HL-60 (cell line): ENCODE results near the gene PEX11A.

Experiments used
- DNase-seq, 2 experiments: peaks; one replicate each; pipeline ENCODE4 v3.0.0-alpha.2; 2010 to 2020; ENCODE audit warnings: low read depth in 1 of 2, low spot score in 1 of 2
- H3K27ac ChIP-seq: fragments of 250-450 bp; sonication (Bioruptor Pico); replicated peaks from 2 replicates; pipeline ENCODE4 v1.5.1; 2020; ENCODE audit warnings: mild to moderate bottlenecking, moderate library complexity
- H3K27me3 ChIP-seq: fragments of 250-450 bp; sonication (Bioruptor Pico); 2 replicates; pipeline ENCODE4 v1.5.1; 2021; ENCODE audit warnings: mild to moderate bottlenecking, moderate library complexity; ENCODE audit not compliant: insufficient read depth, poor library complexity, severe bottlenecking
- H3K4me3 ChIP-seq: replicated peaks from 2 replicates; pipeline ENCODE4 v1.5.1; 2011; ENCODE audit warnings: mild to moderate bottlenecking, control low read depth, low read length; ENCODE audit not compliant: insufficient read depth
- GABPA ChIP-seq: IDR thresholded peaks from 2 replicates; pipeline ENCODE4 v1.6.1; 2012; ENCODE audit warnings: low read depth
- POLR2AphosphoS5 ChIP-seq: IDR thresholded peaks from 2 replicates; pipeline ENCODE4 v1.6.1; 2012; ENCODE audit warnings: low read depth
- SPI1 ChIP-seq: IDR thresholded peaks from 2 replicates; pipeline ENCODE4 v1.6.1; 2012; ENCODE audit warnings: low read depth, mild to moderate bottlenecking, borderline replicate concordance
- TF ChIP-seq, protein P1 (sequence below): IDR thresholded peaks from one replicate; pipeline ENCODE4 v1.5.1; 2011; ENCODE audit warnings: low read length, control low read depth, inconsistent platforms; ENCODE audit not compliant: insufficient read depth
- TF ChIP-seq, protein P2 (sequence below): IDR thresholded peaks from 2 replicates; pipeline ENCODE4 v1.6.1; 2012; ENCODE audit warnings: low read depth; ENCODE audit not compliant: insufficient replicate concordance

Gene PEX11A

DNA sequence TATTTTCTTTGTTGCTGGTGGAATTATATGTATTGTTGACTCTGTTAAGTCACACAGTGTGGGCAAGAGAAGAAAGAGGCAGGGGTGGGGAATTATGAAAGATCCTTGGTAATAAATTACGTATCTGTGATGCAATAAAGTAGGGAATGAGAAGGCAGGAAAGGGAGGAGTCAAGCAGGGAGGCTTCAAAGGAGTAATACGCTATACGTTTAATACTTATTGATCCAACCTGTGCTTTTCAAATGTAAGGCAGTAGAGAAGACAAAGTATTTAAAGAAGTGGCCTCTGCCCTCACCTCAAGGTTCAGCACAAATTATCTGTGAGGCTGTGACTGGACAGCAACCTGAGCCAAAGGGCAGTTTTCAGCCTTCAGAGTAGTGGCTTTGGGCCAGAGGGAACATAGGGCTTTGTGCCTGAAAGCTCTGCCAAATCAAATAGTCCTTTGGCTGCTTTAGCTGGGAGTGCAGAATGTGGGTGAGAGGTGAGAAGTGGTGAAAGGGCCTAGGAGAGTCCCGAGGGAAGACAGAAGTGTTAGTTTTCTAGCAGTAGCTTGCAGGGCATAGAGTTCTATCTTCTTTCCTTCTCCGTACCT lies 10.2 kb downstream of the PEX11A start:
- H3K27ac ChIP-seq = no peak overlapping the region
- TF ChIP-seq GABPA (no peak), SPI1 (no peak), POLR2AphosphoS5 (no peak)
- TF ChIP-seq, protein P1, sequence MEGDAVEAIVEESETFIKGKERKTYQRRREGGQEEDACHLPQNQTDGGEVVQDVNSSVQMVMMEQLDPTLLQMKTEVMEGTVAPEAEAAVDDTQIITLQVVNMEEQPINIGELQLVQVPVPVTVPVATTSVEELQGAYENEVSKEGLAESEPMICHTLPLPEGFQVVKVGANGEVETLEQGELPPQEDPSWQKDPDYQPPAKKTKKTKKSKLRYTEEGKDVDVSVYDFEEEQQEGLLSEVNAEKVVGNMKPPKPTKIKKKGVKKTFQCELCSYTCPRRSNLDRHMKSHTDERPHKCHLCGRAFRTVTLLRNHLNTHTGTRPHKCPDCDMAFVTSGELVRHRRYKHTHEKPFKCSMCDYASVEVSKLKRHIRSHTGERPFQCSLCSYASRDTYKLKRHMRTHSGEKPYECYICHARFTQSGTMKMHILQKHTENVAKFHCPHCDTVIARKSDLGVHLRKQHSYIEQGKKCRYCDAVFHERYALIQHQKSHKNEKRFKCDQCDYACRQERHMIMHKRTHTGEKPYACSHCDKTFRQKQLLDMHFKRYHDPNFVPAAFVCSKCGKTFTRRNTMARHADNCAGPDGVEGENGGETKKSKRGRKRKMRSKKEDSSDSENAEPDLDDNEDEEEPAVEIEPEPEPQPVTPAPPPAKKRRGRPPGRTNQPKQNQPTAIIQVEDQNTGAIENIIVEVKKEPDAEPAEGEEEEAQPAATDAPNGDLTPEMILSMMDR = no peak
- TF ChIP-seq, protein P2, sequence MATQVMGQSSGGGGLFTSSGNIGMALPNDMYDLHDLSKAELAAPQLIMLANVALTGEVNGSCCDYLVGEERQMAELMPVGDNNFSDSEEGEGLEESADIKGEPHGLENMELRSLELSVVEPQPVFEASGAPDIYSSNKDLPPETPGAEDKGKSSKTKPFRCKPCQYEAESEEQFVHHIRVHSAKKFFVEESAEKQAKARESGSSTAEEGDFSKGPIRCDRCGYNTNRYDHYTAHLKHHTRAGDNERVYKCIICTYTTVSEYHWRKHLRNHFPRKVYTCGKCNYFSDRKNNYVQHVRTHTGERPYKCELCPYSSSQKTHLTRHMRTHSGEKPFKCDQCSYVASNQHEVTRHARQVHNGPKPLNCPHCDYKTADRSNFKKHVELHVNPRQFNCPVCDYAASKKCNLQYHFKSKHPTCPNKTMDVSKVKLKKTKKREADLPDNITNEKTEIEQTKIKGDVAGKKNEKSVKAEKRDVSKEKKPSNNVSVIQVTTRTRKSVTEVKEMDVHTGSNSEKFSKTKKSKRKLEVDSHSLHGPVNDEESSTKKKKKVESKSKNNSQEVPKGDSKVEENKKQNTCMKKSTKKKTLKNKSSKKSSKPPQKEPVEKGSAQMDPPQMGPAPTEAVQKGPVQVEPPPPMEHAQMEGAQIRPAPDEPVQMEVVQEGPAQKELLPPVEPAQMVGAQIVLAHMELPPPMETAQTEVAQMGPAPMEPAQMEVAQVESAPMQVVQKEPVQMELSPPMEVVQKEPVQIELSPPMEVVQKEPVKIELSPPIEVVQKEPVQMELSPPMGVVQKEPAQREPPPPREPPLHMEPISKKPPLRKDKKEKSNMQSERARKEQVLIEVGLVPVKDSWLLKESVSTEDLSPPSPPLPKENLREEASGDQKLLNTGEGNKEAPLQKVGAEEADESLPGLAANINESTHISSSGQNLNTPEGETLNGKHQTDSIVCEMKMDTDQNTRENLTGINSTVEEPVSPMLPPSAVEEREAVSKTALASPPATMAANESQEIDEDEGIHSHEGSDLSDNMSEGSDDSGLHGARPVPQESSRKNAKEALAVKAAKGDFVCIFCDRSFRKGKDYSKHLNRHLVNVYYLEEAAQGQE = no peak
- H3K4me3 ChIP-seq = no peak overlapping the region
- DNase-seq = no peak
- H3K27me3 ChIP-seq = no peaks in the 10 kb centered on the region

DNA sequence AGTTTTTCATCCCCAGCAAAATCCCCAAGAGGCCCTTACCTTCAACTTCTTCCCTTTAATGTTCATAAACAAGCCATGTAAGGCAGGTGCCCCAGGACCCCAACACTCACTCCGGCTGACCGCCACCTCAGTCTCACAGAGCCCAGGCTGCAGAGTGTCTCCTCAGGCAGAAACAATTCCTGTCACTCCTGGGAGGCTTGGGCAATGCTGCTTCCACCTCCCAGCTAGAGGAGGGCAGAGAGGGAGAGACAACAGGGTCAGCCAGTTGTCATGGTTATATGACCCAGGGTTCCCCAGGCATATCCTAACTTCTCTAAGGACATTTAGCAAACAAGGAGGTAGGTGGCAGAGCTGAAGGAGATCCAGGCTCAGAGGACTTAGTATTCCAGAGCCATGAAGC lies 11.3 kb downstream of the PEX11A start, which contains the start of gene PLIN1:
Gene PLIN1 (minus strand): TSS at position 156 of the 400 bp plus-strand sequence. CDS start 1,878 bp downstream, outside the sequence.
- no peak within 1 kb of the TSS for H3K4me3 ChIP-seq
- no peaks in the 10 kb centered on the region for H3K27me3 ChIP-seq
- TF ChIP-seq SPI1 (no peak), GABPA (no peak), POLR2AphosphoS5 (no peak)
- TF ChIP-seq, protein P2 = no peak
- TF ChIP-seq, protein P1 = no peak
- no peak within 1 kb of the TSS for H3K27ac ChIP-seq
- DNase-seq = no peak

DNA sequence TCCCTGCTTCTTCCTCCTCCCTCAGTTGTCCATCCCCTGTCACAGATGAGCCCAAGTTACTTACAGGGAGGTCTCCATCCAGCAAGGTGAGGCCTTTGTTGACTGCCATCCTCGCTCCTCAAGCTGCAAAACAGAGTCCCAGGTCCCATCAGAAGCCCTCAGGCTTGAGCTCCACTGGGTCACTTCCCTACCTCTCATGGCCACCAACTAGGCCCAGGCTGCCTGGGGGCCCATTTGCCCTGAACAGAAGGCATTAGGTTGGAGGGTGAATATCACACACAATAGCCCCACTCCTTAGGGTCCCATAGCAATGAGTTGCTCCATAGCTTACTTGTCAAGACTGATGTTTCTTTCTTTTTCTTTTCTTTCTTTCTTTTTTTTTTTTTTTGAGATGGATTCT lies 13.2 kb downstream of the PEX11A start:
- no peak for DNase-seq
- Histone ChIP-seq H3K27ac (no peak overlapping the region), H3K4me3 (no peak overlapping the region), H3K27me3 (no peaks in the 10 kb centered on the region)
- no peak for TF ChIP-seq SPI1
- no peak for TF ChIP-seq POLR2AphosphoS5
- TF ChIP-seq GABPA = no peak

DNA sequence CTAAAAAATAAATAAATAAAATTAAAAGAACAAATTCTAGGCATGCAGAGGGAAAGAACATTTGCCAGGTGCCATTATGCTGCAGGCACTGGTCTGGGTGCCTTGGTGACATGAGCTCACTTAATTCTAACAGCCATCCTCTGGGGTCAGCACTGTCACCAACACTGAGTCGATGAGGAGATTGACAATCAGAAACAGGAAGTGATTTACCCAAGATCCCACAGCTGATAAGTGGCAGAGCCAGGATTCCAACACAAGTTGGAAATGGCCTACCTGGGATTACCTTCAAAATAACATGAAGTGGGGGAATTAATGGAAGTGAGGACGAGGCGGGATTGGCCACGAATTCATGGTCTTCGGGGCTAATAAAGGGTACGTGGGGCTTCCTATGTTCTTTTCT lies 14.9 kb downstream of the PEX11A start:
- no peak for TF ChIP-seq GABPA
- peak; percentile 66; the same call in 1 of the 2 replicates for TF ChIP-seq SPI1
- DNase-seq = no peak
- H3K27ac ChIP-seq = no peak overlapping the region
- no peaks in the 10 kb centered on the region for H3K27me3 ChIP-seq
- no peak overlapping the region for H3K4me3 ChIP-seq

DNA sequence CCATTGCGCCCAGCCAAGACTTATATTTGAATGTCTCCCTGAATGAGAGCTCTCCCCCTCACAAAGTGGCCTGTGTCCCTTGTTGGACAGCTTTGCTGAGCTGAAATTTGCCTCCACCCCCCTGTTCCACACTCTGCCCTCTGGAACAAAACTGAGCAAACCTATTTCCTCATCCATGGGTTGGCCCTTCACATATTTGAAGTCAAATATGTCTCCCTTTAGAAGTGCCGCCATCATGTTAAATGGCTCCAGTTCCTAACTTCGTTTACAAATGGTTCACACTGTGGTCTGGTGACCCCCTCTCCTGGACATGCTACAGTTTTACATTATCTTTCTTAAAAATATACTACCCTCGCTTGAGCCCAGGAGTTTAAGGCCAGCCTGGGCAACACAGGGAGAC lies 16.0 kb downstream of the PEX11A start:
- TF ChIP-seq, protein P2 = no peak
- no peak for TF ChIP-seq GABPA
- no peak for DNase-seq
- Histone ChIP-seq H3K27me3 (no peaks in the 10 kb centered on the region), H3K27ac (no peak overlapping the region), H3K4me3 (no peak overlapping the region)
